Measurements from ENCODE around the gene CD33.
"Not testable (repeated sequence)": the region's sequence is repeated elsewhere in the genome, so short reads cannot be mapped to it uniquely, and the experiment has no call there.

Gene CD33

DNA sequence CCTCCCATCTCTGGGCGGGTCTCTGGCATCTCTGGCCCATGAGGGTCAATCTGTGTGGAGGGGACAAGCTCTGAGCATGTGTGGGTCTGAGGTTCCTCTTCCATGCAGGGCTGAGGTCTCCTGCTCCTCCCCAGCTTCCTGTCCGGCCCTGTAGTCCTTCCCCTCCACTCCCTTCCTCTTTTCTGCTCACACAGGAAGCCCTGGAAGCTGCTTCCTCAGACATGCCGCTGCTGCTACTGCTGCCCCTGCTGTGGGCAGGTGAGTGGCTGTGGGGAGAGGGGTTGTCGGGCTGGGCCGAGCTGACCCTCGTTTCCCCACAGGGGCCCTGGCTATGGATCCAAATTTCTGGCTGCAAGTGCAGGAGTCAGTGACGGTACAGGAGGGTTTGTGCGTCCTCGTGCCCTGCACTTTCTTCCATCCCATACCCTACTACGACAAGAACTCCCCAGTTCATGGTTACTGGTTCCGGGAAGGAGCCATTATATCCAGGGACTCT, at the start of gene CD33:
Gene CD33, plus strand, starts transcription at position 183 of the 496 bp plus-strand sequence. Its CDS starts 39 bp downstream, at position 222.
- DNase-seq = not testable (repeated sequence)

DNA sequence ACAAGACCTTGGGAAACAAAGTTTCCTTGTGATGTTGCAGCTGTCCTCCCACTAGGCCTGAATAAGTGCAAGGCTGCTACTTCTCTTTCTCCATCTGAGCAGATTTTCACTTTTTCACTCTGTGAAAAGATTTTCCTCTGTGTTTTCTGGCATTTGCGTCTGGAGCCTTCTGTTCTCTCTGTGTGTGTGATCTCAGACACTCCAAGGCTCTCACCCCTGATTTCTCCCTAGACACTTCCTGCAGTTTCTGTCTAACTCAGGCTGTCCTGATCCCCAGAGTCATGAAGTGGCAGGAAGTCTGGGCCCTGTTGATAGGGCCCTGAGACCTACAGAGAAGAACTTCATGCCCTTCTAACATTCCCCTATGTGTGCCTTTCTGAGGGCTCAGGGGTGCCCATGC, 45.6 kb upstream of the CD33 start:
- no peak for DNase-seq

DNA sequence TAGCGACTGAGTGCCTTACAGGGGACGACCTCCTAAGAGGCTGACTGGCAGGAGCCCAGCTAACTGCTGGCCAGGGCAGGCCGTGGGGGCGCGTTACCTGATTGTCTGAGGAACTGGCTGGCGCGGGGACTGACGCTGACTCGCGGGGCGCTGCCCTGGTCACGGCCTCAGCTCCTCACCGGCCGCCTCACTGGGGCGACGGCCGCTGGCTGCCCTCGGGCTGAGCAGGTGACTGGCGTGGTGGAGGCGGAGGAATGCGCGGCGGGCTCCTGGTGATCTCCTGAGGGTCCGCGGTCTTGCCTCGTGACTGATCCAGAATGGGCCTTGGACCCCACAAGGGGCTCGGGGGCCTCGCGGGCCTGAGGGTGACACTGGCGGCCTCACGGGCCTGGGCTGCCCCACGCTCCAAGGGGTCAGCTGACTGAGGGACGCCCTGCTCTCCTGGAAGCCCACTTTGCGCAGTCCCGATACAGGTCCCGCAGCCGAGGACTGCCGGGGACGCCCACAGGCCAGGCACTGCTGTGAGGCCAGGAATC, 43.4 kb upstream of the CD33 start:
- DNase-seq = no peak

DNA sequence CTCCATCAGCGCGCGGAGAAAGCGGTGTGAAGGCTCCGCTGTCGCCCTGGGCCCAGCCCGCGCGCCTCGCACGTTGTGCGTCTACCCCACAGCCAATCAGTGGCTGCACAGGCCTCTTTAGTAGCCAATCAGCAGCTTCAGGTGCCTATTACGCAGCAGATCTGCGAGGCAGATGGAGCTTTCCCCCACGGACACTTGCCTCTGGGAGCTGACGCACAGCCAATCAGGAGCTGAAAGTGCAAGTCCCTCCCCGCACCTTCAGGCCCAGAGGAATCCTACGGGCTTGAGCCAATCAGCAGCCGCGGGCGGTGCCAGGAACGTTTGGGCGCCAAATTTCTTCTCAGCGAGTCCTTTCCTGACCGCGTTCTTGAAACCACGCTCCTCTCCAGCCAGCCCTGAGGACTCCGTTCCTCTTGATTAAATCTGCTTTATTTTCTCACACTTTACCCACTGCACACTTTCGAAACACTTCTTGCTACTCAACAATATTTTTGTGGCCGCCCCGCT, 42.9 kb upstream of the CD33 start:
- no peak for DNase-seq

DNA sequence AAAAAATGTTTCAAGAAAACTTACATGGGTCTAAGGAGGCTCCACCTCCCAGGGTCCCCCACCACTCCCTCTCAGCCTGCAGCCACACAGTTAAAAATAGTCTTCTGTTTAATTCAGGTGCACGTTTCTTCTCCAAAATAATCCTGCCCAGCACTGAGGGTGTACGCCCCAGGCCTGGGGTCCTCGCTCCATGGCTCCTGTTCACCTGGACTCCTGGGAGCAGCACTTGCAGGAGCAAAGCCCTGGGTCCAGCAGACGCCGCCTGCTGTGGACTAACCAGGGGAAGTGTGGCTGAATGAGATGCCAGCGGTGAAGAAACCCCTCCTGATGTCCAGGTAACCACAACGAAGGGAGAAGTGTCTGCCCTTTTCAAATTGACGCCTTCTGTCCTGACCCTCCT, 41.3 kb upstream of the CD33 start:
- no peak for DNase-seq

DNA sequence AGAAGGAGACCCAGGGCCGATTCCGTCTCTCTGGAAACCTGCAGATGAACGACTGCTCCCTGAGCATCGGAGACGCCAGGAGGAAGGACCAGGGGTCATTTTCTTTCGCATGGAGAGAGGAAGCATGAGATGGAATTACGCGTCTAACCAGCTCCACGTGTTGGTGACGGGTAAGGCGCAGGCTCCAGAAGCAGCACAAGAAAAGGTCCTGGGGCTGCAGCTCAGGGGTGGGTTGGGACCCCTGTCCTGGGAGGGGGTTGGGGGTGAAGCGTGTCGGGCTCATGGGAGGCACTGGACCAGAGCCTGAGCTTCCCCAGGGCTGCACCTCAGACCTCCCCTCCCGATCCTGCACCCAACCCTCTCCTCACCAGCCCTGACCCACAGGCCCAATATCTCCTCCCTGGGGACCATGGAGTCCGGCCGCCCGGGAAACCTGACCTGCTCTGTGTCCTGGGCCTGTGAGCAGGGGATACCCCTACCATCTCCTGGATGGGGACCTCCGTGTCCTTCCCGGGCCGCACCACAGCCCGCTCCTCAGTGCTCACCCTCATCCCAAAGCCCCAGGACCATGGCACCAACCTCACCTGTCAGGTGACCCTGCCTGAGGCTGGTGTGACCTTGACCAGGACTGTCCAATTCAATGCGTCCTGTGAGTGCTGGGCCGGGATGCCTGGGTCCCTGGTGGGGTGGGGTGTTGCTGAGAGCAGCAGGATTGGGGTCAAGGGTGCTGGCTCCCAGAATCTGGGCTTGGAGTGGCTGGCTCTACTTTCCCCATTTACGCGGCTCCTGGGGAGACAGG, 39.6 kb upstream of the CD33 start:
- no peak for DNase-seq

DNA sequence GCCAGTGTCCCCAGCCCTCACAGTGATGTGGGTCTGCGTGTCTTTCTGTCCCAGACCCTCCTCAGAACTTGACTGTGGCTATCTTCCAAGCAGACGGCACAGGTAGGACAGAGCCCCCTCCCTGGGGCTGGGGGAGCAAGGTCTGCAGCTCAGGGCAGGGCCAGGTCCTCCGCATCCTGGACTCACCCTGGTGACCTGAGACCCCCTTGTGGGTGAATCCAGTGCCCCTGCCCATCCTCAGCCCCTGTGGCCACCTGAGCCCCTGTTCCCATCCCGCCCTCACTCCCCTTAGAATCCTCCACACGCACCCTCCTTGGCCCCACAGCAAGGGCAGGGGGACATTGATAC, 39.0 kb upstream of the CD33 start:
- DNase-seq = no peak

DNA sequence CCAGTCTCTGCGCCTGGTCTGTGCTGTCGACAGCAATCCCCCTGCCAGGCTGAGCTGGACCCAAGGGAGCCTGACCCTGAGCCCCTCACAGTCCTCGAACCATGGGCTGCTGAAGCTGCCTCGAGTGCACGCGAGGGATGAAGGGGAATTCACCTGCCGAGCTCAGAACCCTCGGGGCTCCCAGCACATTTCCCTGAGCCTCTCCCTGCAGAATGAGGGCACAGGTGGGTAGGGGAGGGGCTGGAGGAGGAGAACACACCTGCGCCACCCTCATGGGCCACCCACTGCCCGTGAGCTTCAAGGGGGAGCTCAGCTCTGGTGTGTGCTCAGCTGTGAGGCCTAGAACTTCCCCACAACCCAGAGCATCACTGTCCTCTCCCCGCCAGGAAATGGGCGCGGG, 38.6 kb upstream of the CD33 start:
- no peak for DNase-seq

DNA sequence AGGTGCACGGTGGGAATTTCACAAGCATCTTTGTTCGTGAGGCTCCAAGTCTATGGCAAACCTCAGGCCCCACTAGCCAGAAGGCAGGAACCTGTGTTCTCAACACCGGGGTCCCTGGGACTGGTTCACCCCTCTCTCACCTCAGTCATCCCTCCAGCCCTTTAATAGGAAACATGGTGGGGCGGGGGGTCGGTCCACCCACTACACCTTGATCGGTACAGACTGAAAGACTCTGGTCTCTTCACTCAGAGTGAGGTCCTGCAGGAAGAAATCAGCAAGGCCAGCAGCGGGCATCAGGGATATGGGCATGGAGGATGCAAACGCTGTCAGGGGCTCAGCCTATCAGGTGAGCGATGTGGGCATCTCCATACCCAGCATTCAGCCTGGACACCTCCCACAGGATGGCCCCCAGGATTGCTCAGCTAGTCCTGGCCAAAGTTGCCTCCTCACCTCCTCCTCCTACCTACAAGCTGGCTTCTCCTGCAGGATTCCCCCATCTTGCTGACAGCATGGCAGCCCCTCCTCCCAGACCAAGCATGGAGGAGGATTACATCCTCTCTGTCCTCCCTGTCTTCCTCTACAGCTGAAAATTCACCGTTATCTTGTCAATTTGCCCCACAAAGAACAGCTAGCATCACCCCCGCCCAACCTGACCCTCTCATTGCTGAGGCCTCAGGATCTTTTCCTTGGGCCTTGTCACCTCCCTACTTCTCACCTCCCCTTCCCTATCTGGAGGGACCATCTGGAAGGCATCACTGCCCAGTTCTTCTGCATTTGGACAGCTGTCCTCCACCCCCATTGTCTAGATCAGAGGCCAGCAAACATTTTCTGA, 37.3 kb upstream of the CD33 start:
- no peak for DNase-seq

DNA sequence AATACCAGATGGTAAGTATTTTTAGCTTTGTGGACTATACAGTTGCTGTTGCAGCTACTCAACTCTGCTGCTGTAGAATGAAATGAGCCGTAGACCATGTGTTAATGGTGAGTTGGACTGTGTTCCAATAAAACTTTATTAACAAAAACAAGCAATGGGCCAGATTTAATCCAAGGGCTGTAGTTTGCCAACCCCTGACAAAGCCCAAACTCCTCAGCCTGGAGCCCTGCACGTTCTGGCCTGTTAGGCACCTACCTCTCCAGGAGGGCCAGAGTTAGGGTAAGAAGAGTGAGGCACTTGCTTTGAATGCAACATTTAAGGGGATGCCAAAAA, 36.7 kb upstream of the CD33 start:
- no peak for DNase-seq

DNA sequence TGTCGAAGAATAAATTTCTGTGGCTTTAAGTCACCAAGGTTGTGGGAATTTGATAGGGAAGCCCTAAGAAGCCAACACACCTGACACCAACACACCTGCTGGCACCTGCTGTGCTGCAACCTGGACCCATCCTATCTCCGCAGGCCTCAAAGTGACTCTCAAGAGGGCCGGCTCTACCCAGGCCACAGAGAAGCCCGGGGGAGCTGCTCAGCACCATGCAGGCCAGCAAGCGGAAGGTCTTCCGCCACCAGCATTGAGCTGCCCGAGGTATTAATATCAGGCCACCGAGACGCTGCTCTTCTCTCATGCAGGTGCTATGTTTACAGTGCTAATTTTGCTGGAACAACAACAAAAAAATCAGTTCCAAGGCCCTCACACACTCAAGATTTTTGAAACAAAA, 32.2 kb upstream of the CD33 start:
- no peak for DNase-seq

DNA sequence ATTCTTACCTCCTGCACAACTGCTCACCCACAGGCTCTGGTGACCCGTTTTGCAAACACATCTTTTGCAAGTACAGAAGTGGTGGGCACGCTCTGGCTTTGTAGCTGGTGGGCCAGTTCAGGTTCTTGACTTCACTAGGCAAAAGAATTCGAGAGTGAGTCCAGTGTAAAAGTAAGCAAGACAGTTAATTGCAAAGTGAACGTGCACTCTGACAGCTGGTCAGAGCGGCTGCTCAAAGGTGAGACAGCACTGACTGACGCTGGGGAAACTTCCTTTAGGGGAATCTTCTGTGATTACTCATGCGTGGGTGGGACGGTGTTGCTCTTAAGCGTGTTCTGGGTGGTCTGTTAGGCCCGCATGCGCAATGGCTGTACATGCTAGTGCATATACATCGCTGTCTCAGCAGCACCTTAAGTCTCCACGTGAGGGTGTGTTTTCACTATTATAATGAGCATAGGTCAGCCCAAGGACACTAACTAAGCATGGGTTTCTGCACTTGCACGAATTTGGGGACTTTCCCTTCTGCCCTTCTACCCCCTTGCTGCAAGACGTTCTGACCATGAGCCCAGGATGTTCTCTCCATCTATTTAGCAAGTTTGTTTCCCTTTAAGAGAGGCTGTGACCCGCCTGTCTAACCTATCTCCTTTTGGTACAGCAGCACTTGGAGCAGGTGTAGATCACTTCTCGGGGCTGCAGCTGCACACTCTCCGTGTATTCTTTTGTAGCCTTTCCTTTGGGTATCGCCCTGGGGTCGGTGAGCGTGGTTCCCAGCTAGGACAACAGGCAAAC, 30.2 kb upstream of the CD33 start:
- no peak for DNase-seq

DNA sequence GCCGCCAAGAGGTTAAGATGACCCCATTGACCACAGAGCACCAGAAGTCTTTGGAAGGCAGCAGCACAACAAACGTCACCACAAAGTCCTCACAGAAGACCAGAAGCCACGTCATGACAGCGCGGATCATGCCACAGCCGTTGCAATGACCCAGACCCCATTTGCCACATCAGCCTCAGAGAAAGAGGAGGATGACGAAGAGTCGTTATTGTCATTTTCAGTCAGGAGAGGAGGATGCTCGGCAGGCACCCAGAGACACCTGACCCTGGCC, 29.6 kb upstream of the CD33 start:
- no peak for DNase-seq

DNA sequence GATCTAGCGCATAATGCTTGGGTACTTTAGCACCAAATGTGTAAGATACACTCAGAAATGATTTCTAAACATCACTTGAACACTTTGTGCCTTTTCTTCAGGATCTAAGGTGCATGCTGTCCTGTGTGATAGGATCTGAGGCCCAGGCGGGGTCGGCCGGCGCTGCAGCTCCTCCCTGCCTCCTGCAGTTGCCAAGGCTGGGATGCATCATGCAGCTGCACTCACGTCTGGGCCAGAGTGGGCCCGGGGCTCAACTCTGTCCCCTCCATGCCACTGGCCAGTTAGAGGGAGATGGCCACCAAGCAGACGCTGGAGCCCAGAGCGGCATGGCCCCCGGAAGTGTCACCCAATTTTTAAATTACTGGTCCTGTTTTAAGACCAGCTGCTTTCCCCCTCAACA, 29.3 kb upstream of the CD33 start:
- no peak for DNase-seq

DNA sequence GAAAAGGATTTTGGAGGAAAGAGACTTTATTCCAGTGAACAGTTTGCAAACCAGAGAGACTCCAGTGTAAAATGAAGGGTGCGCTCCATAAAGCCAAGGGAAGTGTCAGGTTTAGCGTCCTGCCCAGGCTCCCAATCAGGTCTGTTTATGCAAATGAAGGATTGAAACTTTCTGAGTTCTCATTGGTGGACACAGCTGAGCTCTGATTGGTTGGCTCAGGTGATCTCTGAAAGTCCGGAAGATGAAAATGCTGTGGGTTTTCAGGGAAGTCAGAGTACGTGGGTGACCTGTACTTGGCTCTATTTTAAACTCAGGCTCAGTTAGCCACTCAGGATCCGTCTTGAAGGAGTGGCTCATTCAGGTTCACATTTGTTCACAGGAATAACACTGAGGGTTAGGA, 28.7 kb upstream of the CD33 start:
- DNase-seq = no peak

DNA sequence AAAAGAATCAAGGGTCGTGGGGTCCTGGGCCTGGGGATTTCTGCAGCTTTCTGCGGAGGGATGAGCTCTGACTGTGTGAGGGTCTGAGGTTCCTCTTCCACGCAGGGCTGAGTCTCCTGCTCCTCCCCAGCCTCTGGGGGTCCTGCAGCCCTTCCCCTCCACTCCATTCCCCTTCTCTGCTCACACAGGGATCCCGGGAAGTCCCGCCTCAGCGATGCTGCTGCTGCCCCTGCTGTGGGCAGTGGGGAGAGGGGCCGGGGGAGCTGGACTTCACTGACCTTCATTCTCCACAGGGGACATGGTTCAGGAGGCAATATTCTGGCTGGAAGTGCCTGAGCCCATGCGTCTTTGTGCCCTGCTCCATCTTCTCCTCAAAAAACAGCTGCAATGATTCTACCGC, 26.2 kb upstream of the CD33 start:
- no peak for DNase-seq

DNA sequence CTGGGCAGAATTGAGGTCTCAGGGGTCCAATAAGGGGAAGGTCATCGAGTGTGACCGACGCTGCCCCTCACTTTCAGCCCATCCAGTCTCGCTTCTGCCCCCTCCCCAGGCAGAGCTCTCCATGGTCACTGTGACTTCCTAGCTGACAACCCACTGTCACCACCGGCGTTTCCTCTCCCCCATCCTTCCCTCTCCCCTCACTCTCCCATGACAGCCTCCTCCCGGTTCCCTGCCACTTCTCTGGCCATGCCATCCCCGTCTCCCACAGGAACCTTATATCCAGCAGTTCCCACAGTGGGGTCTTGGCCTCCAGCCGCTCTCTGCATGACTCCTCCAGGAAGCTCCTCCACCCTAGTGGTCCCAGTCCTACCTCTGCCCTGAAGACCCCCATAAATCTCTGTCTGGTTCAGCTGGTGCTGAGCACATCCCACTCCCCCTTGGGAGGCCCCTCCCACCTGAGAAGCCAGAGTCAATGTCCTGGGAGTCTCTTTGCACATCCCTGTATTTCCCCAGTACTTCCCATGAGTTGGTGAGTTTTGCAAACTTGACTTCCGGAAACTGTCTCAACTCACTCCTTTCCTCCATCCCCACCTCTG, 24.7 kb upstream of the CD33 start:
- no peak for DNase-seq

DNA sequence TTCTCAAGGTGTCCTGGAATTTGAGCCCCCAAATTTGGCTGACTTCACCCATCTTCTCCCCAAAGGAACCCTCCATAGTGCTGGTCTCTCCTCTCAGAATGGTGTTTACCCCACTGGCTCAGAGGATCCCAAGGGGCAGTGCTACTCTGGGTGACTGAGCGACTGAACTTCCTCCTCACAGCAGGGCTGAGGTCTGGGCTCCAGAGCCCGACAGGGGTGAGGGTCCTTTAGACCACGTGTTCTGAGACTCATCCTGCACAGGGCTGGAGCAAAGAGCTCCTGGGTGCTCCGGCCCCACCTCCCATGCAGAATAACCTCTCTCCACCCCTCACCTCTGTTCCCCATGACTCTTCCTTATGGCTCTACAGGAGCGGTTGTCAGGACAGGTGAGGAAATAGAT, 23.2 kb upstream of the CD33 start:
- no peak for DNase-seq

DNA sequence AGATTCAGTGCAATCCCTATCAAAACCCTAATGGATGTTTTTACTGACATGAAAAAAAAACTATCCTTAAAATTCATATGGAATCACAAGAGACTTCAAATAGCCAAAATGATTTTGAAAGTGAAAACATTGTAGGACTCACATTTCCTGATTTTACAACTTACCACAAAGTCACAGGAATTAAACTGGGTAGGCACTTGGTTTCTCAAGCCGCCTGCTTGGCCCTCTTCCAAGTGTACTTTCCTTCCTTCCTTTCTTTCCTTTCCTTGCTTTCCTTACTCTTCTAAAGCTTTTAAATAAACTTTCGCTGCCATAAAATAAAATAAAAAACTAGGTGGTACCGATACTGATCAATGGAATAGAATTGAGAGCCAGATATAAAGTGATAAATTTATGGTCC, 21.0 kb upstream of the CD33 start:
- no peak for DNase-seq

DNA sequence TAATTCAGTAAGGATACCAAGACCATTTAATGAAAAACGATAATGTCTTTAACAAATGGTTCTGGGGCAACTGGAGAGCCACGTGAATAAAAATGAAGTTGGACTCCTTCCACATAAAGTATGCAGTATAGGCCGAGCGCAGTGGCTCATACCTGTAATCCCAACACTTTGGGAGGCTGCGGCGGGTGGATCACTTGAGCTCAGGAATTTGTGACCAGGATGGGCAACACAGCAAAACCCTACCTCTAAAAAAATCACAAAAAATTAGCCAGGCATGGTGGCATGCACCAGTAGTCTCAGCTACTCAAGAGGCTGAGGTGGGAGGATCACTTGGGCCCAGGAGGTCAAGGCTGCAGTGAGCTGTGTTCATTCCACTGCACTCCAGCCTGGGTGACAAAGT, 20.6 kb upstream of the CD33 start:
- no peak for DNase-seq

DNA sequence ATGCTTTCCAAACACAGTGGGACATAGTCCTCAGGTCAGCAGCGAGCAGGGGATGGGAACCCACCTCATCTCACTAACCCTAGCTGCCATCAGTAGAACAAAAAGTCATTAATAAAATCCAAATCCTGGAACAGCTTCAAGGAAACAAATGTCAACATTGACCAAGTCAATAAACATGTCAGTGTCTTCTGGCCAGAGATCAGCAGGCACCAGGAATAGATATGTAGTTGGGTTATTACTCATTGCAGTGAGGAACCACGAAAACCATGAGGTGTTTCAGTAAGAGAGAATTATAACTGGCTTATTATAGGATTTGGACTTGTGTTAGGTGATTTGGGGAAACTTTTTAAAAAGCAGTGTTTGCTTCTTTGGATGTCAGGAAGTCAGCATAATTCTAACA, 17.1 kb upstream of the CD33 start:
- no peak for DNase-seq

DNA sequence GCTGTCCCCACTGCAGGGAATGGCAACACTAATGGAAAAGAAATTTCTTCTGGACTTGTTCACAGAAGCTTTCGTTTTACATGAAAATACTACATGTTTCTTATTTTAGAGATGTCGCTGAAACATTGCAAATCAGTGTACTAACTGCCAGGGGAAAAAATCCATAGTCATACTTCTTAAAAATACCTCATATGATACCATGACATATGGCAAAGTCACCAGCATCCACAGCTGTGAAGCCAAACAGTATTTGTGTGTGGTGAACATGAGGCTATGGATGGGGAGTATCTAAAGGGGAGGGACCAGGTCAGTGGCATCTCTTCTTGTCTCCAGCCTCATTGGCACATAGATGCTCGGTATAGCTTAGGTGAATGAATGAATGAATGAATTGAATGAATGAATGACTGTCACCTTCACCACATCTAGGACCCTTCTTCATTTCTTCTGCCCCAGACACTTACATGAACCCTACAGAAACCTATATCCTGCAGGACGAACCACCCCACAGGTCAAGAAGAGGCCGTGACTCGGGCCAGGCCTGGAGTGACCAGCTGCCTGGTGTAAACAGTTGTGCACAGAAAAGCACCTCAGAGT, 14.6 kb upstream of the CD33 start:
- DNase-seq = no peak
